IMR-90 (cell line): ENCODE results near the gene RIC3. TPM values are rescaled to one million over a fixed set of nuclear protein-coding genes. Genes with fewer than 3 reads are reported as not detected.

ENCODE experiments used
- ATAC-seq: fragments of 200-7000 bp; cut with Tn5 transposase; 2 replicates; pipeline ENCODE4 v1.9.1; 2020; ENCODE audit warnings: low read depth, mild to moderate bottlenecking, moderate library complexity
- BruUV-seq: library from RNA; stranded (reverse); fragments of 400-500 nt; replicated peaks from 2 replicates; lab custom pipeline; 2021; lab: Mats Ljungman, UMichigan
- CTCF ChIA-PET: fragments of 300-600 bp; formaldehyde crosslinking; extraction: SDS; loops from one replicate; lab custom pipeline; 2021; ENCODE audit warnings: antibody characterized with exemption; lab: Yijun Ruan, JAX
- POLR2A ChIA-PET: fragments of 300-600 bp; sonication (Branson Sonifier 250); formaldehyde crosslinking; loops from one replicate; lab custom pipeline; 2022; ENCODE audit warnings: antibody characterized with exemption; ENCODE audit not compliant: unreplicated experiment; lab: Charles Lee
- DNase-seq: peaks from one replicate; pipeline ENCODE4 v3.0.0; 2013
- H2AFZ ChIP-seq: replicated peaks from 2 replicates; pipeline ENCODE3; 2013; ENCODE audit warnings: low read length, mild to moderate bottlenecking; ENCODE audit not compliant: poor library complexity
- H2AK5ac ChIP-seq: 2 replicates; pipeline ENCODE4 v1.6.1; 2013; ENCODE audit warnings: low read depth, low read length, inconsistent platforms
- H2AK9ac ChIP-seq: replicated peaks from 2 replicates; pipeline ENCODE3; 2013; ENCODE audit warnings: mild to moderate bottlenecking, low read depth, low read length, moderate library complexity; ENCODE audit not compliant: poor library complexity
- H2BK120ac ChIP-seq: 2 replicates; pipeline ENCODE4 v1.6.1; 2013; ENCODE audit warnings: low read depth, low read length, inconsistent platforms
- H2BK15ac ChIP-seq: 3 replicates; pipeline ENCODE4 v1.6.1; 2013; ENCODE audit warnings: low read depth, low read length, inconsistent platforms
- H2BK20ac ChIP-seq: 2 replicates; pipeline ENCODE4 v1.6.1; 2013; ENCODE audit warnings: low read depth, mild to moderate bottlenecking, inconsistent platforms, low read length, moderate library complexity
- H2BK5ac ChIP-seq: 2 replicates; pipeline ENCODE4 v1.6.1; 2013; ENCODE audit warnings: mild to moderate bottlenecking, low read depth, low read length, inconsistent platforms; ENCODE audit not compliant: poor library complexity, severe bottlenecking
- H3K14ac ChIP-seq: replicated peaks from 2 replicates; pipeline ENCODE4 v1.6.1; 2013; ENCODE audit warnings: low read depth, low read length, inconsistent platforms
- H3K18ac ChIP-seq: 2 replicates; pipeline ENCODE4 v1.6.1; 2013; ENCODE audit warnings: low read depth, low read length, control low read depth
- H3K23ac ChIP-seq: 2 replicates; pipeline ENCODE4 v1.6.1; 2013; ENCODE audit warnings: low read depth, low read length, inconsistent platforms
- H3K27ac ChIP-seq: 2 replicates; pipeline ENCODE4 v1.5.1; 2013; ENCODE audit warnings: mild to moderate bottlenecking, control low read depth, low read length; ENCODE audit not compliant: insufficient read depth
- H3K27me3 ChIP-seq: 2 replicates; pipeline ENCODE4 v1.6.1; 2013; ENCODE audit warnings: low read length; ENCODE audit not compliant: control insufficient read depth, insufficient read depth
- H3K36me3 ChIP-seq: 2 replicates; pipeline ENCODE4 v1.6.1; 2013; ENCODE audit warnings: low read length, mixed read lengths; ENCODE audit not compliant: control insufficient read depth, insufficient read depth
- H3K4ac ChIP-seq: 2 replicates; pipeline ENCODE4 v1.6.1; 2013; ENCODE audit warnings: low read depth, low read length, inconsistent platforms
- H3K4me1 ChIP-seq: 2 replicates; pipeline ENCODE4 v1.6.1; 2013; ENCODE audit warnings: low read length, mixed read lengths; ENCODE audit not compliant: control insufficient read depth, insufficient read depth
- H3K4me2 ChIP-seq: 2 replicates; pipeline ENCODE4 v1.6.1; 2013; ENCODE audit warnings: low read depth, mild to moderate bottlenecking, control low read depth, low read length, moderate library complexity
- H3K4me3 ChIP-seq: 2 replicates; pipeline ENCODE4 v1.5.1; 2013; ENCODE audit warnings: low read depth, mild to moderate bottlenecking, control low read depth, low read length, moderate library complexity; ENCODE audit not compliant: insufficient read depth
- H3K56ac ChIP-seq: 2 replicates; pipeline ENCODE4 v1.6.1; 2013; ENCODE audit warnings: low read length, inconsistent platforms; ENCODE audit not compliant: insufficient read depth; ENCODE audit errors: extremely low read depth
- H3K79me1 ChIP-seq, 2 experiments: 2 replicates each; pipeline ENCODE4 v1.6.1; 2013; ENCODE audit warnings: low read length in 2 of 2, inconsistent platforms in 1 of 2, low read depth in 1 of 2
- H3K9ac ChIP-seq: 2 replicates; pipeline ENCODE4 v1.6.1; 2013; ENCODE audit warnings: low read depth, low read length, control low read depth
- H3K9me1 ChIP-seq: 2 replicates; pipeline ENCODE4 v1.6.1; 2013; ENCODE audit warnings: low read length, inconsistent platforms; ENCODE audit not compliant: insufficient read depth
- H3K9me3 ChIP-seq: 2 replicates; pipeline ENCODE4 v1.6.1; 2013; ENCODE audit warnings: low read length; ENCODE audit not compliant: control insufficient read depth, insufficient read depth
- H4K20me1 ChIP-seq: 2 replicates; pipeline ENCODE4 v1.6.1; 2013; ENCODE audit warnings: low read length, inconsistent platforms; ENCODE audit not compliant: insufficient read depth
- H4K5ac ChIP-seq: 2 replicates; pipeline ENCODE4 v1.6.1; 2013; ENCODE audit warnings: mild to moderate bottlenecking, low read depth, low read length, control low read depth
- H4K8ac ChIP-seq, 2 experiments: 2 replicates each; pipeline ENCODE4 v1.6.1; 2013; ENCODE audit warnings: low read depth in 2 of 2, low read length in 2 of 2, control low read depth in 1 of 2, inconsistent platforms in 1 of 2
- H4K91ac ChIP-seq: 2 replicates; pipeline ENCODE4 v1.6.1; 2013; ENCODE audit warnings: low read depth, low read length, inconsistent platforms; ENCODE audit not compliant: insufficient read depth
- BHLHE40 ChIP-seq: fragments of 150-350 bp; IDR thresholded peaks from 2 replicates; pipeline ENCODE4 v1.6.1; 2016; ENCODE audit warnings: mild to moderate bottlenecking, low read depth, low read length
- CEBPB ChIP-seq: IDR thresholded peaks from 2 replicates; pipeline ENCODE4 v1.6.1; 2012; ENCODE audit warnings: low read depth, low read length, improper control_type of control experiment
- CHD1 ChIP-seq: IDR thresholded peaks from 2 replicates; pipeline ENCODE4 v1.6.1; 2012; ENCODE audit warnings: low read depth, low read length, improper control_type of control experiment
- CTCF ChIP-seq: conservative IDR thresholded peaks from 2 replicates; pipeline ENCODE4 v1.5.1; 2012; ENCODE audit warnings: mild to moderate bottlenecking, low read depth, low read length, improper control_type of control experiment
- ELK1 ChIP-seq: fragments of 150-350 bp; IDR thresholded peaks from 2 replicates; pipeline ENCODE4 v1.6.1; 2016; ENCODE audit warnings: low read depth, mild to moderate bottlenecking, low read length, moderate library complexity, borderline replicate concordance
- FOS ChIP-seq: fragments of 150-350 bp; IDR thresholded peaks from 2 replicates; pipeline ENCODE4 v1.6.1; 2016; ENCODE audit warnings: low read depth, low read length
- MXI1 ChIP-seq: IDR thresholded peaks from 2 replicates; pipeline ENCODE4 v1.6.1; 2012; ENCODE audit warnings: low read depth, mild to moderate bottlenecking, low read length, moderate library complexity, borderline replicate concordance
- NFE2L2 ChIP-seq: fragments of 150-350 bp; IDR thresholded peaks from 2 replicates; pipeline ENCODE4 v1.6.1; 2016; ENCODE audit warnings: low read depth, mild to moderate bottlenecking, low read length
- POLR2A ChIP-seq: IDR thresholded peaks from 2 replicates; pipeline ENCODE4 v1.6.1; 2012; ENCODE audit warnings: mild to moderate bottlenecking, low read depth, low read length
- RAD21 ChIP-seq: IDR thresholded peaks from 2 replicates; pipeline ENCODE4 v1.6.1; 2012; ENCODE audit warnings: low read length, improper control_type of control experiment
- RCOR1 ChIP-seq: IDR thresholded peaks from 2 replicates; pipeline ENCODE4 v1.6.1; 2012; ENCODE audit warnings: mild to moderate bottlenecking, low read length, improper control_type of control experiment; ENCODE audit not compliant: insufficient replicate concordance
- RFX5 ChIP-seq: IDR thresholded peaks from 2 replicates; pipeline ENCODE4 v1.8.0; 2012; ENCODE audit warnings: low read depth, mild to moderate bottlenecking, low read length, moderate library complexity
- SMC3 ChIP-seq: fragments of 150-350 bp; IDR thresholded peaks from 2 replicates; pipeline ENCODE4 v1.6.1; 2016; ENCODE audit warnings: low read depth, mild to moderate bottlenecking, antibody characterized with exemption, low read length, moderate library complexity
- WGBS, 2 experiments: methylation state at CpG; one replicate each; pipeline versions ENCODE4 v1.1.5 to v1.1.7; 2013; ENCODE audit warnings: missing lambda C conversion rate in 2 of 2; ENCODE audit not compliant: insufficient read length in 1 of 2; ENCODE audit errors: extremely low coverage in 2 of 2; 5-methylcytosine and 5-hydroxymethylcytosine counted together
- dilution Hi-C: fragments of 300-500 bp; cut with HindIII; formaldehyde crosslinking; loops from one replicate; pipeline ENCODE4 v1.14.3; 2018; ENCODE audit warnings: low sequenced_read_pairs; ENCODE audit not compliant: unreplicated experiment
- in situ Hi-C: fragments of 300-500 bp; cut with MboI; formaldehyde crosslinking; loops from 3 replicates; pipeline ENCODE4 v1.14.3; 2019; ENCODE audit warnings: low sequenced_read_pairs, inconsistent platforms, mixed read lengths
- intact Hi-C: fragments of 100-400 bp; cut with micrococcal nuclease; formaldehyde crosslinking; loops from 2 replicates; pipeline ENCODE4 v1.10.0; 2022
- polyA plus RNA-seq, 3 experiments: library from polyadenylated mRNA; depleted of rRNA; stranded (reverse); fragments of >200 nt; gene quantifications; 2 replicates each; pipeline ENCODE4 v1.2.3, GENCODE V29; 2012; ENCODE audit warnings: low replicate concordance in 1 of 3
- total RNA-seq: library from RNA; depleted of rRNA; stranded (reverse); fragments of >200 nt; gene quantifications from 2 replicates; pipeline ENCODE4 v1.2.3, GENCODE V29; 2012

Gene RIC3
- total and polyA plus RNA-seq, 2 of the 4 experiments (the other 2 are of a cell fraction): not detected

GRCh38 chr11:8190431-8190830, 21.6 kb upstream of the RIC3 start:
- ATAC-seq: no peak
- Histone ChIP-seq H2AK9ac (no peak overlapping the region), H4K8ac (no peak overlapping the region), H3K9ac (no peak overlapping the region), H3K9me1 (no peaks in the 10 kb centered on the region), H2BK120ac (no peak overlapping the region), H2BK20ac (no peak overlapping the region), H3K4me1 (no peaks in the 10 kb centered on the region), H3K9me3 (no peaks in the 10 kb centered on the region), H3K4me2 (no peak overlapping the region), H4K91ac (no peak overlapping the region), H3K4me3 (no peak overlapping the region), H3K18ac (no peak overlapping the region), H3K23ac (no peak overlapping the region), H3K56ac (no peak overlapping the region), H3K27me3 (peaks cover 13% of the 10 kb centered on the region), H3K14ac (no peak overlapping the region), H3K36me3 (no peaks in the 10 kb centered on the region), H2AFZ (no peak overlapping the region), H2BK5ac (no peak overlapping the region), H3K4ac (no peak overlapping the region), H4K5ac (no peak overlapping the region), H2AK5ac (no peak overlapping the region), H3K79me1 (no peaks in the 10 kb centered on the region), H4K20me1 (no peaks in the 10 kb centered on the region), H2BK15ac (no peak overlapping the region), H3K27ac (no peak overlapping the region)
- no peak for DNase-seq
- dilution Hi-C loops (no loop called here), in situ Hi-C loops (no loop called here), intact Hi-C loops (no loop called here)
- POLR2A ChIA-PET: no interaction called here
- no TSS peak for BruUV-seq
- no CpG with 5 or more reads among the region's 2 CpGs for WGBS, 2 experiments
- CTCF ChIA-PET: no interaction called here
- TF ChIP-seq RCOR1 (no peak), RFX5 (no peak), CEBPB (no peak), CTCF (no peak), FOS (no peak), POLR2A (no peak), BHLHE40 (no peak), NFE2L2 (no peak), RAD21 (no peak), SMC3 (no peak), MXI1 (no peak), CHD1 (no peak), ELK1 (no peak)
